GM19324 (cell line): Measurements from ENCODE around the gene RGMA.

Experiments
- ATAC-seq: cut with Tn5 transposase; IDR thresholded peaks from one replicate; pipeline ENCODE4 v1.9.1; 2021; ENCODE audit warnings: mild to moderate bottlenecking, moderate library complexity; ENCODE audit not compliant: unreplicated experiment, low FRiP score

RGMA gene

GRCh38 chr15:93024716-93025624 lies 64.0 kb downstream of the RGMA start:
- no peak for ATAC-seq

- ATAC-seq, result no peak
Measured at GRCh38 chr15:93024293-93024692, 64.7 kb downstream of the RGMA start.

DNA sequence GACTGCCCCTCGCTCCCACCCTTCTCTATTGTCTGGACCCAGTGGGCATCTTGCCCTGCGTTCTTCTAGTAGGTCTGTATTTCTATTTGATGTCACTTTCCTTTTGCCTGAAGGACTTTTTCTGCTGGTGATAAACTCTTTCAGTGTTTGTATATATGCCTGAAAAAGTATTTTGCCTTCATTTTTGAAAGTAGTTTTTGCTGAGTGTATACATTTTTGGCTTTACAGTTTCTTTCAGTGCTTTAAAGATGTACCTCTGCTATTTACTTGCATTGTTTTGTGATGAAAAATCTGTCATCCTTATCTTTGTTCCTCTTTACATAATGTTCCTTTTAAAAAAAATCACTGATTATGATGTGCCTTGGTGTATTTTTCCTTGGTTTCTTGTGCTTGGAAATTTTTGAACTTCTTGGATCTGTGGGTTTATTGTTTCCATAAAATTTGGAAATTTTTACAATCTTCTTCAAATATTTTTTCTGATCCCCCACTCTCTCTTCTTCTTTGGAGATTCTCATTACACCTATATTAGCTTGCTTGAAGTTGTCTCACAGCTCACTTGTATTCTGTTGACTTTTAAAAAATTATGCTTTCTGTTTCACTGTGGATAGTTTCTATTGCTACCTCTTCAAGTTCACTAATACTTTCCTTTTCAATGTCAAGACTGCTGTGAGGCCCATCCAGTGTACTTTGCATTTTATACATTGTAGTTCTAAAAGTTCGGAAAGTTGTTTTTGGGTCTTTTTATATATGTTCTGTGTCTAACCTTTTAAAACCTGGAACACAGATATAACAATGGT lies 67.8 kb downstream of the RGMA start:
- peak; percentile 73 for ATAC-seq

DNA sequence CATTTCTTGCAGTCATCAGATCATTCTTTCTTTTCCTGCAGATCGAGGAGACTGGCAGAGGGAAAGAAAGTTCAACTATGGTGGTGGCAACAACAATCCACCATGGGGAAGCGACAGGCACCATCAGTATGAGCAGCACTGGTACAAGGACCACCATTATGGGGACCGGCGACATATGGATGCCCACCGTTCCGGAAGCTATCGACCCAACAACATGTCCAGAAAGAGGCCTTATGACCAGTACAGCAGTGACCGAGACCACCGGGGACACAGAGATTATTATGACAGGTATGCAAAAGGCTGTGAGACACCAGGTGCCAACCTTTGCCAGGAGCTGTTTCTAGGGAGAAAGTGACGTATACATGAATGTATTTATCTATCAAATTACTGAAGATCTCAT lies 69.0 kb downstream of the RGMA start:
- ATAC-seq, result no peak

- no peak for ATAC-seq
Measured at GRCh38 chr15:93019090-93019489, 69.9 kb downstream of the RGMA start.

DNA sequence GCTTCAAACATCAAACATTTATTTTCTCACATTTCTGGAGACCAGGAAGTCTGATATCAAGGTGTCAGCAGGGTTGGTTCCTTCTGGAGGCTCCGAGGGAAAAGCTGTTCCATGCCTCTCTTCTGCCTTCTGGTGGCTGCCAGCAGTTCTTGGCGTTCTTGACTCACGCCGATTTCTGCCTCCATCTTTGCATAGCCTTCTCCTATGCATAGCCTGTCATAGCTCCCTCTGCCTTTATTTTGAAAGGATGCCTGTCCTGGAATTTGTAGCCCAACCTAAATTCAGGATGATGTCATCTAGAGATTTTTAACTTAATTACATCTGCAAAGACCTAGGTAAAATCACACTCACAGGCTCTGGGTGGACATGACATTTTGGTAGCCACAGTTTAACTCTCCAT lies 70.4 kb downstream of the RGMA start:
- ATAC-seq, result no peak

GRCh38 chr15:93017526-93017925 lies 71.5 kb downstream of the RGMA start:
- no peak for ATAC-seq

GRCh38 chr15:93012786-93013185 lies 76.2 kb downstream of the RGMA start:
- ATAC-seq, result no peak

DNA sequence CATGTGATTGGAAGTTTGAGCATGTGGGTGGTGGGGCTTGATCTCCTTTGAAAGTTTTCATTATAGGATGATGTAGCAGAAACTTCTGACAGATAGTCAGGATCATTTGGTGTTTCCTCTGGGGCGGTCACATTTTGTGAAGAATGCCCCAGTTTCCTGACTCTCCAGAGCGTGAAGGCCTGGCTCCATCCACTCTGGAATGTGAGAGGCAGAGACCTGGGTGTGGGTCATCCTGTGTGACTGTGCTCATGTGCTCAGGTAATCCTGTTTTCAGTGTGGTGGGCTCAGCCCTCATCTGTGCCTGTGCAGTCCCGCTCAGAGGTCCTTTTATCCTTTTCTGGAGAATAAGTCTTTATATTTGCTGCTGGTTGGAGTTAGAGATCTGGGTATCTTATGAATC lies 81.0 kb downstream of the RGMA start:
- ATAC-seq, result no peak

- ATAC-seq, result no peak
Measured at GRCh38 chr15:93005133-93005532, 83.9 kb downstream of the RGMA start.

DNA sequence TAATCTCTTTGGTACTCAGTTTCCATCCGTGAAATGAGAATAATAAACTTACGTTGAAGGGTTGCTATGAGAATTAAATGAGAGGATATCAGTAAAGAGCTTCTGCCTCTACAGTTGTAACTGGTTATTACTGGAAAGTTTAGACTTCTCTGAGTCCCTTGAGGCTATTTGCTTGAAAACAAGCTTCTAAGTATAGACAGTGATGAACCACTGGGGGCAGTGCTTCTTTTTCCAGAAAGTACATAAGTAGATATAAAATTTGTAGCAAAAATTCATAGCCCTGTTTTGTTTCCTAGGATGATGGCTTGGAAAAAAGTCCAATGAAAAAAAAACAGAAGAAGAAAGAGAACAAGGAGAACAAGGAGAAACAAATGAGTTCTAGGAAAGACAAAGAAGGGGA lies 87.1 kb downstream of the RGMA start:
- no peak for ATAC-seq

DNA sequence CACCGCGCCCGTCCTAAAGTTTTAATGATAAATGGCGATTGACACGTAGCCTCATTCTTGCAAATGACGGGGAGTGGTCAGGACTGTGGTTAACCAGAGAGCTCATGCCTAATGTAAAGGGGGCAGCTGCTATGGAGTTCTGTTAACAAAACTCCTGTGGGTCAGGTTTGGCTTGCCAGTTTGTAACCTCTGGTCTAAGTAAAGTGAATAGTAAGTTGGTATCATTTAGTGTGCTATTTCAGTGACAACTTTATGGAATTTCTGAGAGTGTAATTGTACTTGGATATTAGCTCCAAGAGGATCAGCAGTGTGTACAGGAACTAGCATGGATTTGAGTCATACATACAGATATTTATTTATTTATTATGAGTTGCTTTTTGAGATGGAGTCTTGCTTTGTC lies 87.9 kb downstream of the RGMA start:
- no peak for ATAC-seq

- no peak for ATAC-seq
Measured at GRCh38 chr15:92997821-92998220, 91.2 kb downstream of the RGMA start.

GRCh38 chr15:92992720-92993119 lies 96.3 kb downstream of the RGMA start:
- no peak for ATAC-seq

GRCh38 chr15:92990031-92990430 lies 99.0 kb downstream of the RGMA start:
- ATAC-seq, result no peak

GRCh38 chr15:92989470-92989869 lies 99.5 kb downstream of the RGMA start:
- ATAC-seq, result peak; percentile 68
